RPMI8226 (cell line): ENCODE data around the gene DCAF4.
A peak's percentile ranks its signal among the peaks of the same experiment; 100 is the strongest.

Source experiments
- DNase-seq: peaks from one replicate; pipeline ENCODE4 v3.0.0-alpha.2; 2015

Gene DCAF4

DNA sequence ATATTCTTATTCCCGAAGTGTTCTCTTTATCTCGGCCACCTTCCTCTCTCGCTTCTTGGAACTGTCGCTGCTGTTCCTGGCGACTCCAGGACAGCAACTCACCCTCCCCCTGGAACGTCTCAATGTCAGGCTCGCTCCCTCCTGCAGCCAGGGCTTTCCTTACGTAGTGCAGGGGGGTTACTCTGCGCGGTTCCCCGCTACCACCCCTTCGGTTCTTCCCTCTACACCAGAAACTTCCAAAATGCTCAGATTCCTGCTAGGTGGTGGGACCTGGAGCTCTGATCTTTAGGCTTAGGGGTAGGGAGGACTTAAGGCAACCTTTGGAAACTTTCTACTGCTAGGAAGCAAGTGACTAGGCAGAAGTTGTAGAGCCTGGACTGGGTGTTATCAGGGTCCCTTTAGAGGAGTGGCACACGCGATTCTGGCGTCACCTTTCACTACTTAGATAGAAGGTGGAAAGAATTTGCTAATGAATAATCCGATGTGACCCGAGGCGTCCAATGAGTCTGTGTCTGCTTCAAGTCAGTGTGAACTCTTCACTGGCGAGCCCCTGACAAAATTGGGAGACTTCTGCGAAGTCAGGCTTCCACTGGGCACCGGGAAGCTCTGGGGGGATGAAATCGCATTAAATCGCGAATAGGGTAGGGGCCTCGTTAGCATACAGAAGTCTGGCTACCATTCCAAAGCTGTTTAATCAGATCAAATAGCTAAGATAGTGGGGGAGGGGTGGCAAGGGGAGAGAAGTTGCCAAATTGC, 31.5 kb upstream of the DCAF4 start:
- DNase-seq, result no peak

DNA sequence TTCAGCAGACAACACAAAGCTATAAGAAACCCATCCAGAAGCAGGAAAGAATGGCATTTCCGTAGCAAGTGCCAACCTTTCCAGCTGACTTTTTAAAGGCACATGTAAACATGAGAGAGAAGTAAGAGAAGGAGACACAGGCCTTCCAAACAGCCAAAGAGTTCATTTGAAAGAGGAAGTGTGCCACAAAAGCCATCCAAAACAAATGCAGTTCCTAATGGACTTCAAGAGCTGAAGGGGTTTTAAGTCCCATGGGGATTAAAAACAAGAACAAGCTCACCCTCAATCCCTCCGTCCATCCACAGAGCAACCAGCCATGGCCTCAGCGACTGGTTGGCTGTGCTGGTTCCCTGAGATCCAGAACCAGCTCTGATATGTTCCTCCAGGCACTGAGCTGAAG, 27.8 kb upstream of the DCAF4 start:
- no peak for DNase-seq

DNA sequence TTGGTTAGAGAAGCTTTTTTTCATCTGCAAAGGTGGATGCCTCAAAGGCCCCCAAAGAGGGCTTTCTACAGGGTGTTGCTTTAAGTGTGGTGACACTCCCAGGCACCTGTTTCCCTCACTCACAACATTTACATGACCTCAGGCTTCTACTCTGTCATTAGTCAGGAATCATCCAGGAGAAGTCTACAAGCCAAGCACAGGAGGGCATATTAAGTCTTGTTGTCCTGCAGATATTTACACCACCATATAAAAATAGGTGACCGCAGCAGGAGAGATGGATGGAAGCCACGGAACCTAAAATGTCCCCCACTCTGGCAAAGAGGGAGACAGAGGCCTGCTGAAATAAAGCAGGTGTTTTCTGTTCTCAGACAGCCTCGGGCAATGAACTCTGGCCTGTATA, 24.9 kb upstream of the DCAF4 start:
- DNase-seq, result no peak

DNA sequence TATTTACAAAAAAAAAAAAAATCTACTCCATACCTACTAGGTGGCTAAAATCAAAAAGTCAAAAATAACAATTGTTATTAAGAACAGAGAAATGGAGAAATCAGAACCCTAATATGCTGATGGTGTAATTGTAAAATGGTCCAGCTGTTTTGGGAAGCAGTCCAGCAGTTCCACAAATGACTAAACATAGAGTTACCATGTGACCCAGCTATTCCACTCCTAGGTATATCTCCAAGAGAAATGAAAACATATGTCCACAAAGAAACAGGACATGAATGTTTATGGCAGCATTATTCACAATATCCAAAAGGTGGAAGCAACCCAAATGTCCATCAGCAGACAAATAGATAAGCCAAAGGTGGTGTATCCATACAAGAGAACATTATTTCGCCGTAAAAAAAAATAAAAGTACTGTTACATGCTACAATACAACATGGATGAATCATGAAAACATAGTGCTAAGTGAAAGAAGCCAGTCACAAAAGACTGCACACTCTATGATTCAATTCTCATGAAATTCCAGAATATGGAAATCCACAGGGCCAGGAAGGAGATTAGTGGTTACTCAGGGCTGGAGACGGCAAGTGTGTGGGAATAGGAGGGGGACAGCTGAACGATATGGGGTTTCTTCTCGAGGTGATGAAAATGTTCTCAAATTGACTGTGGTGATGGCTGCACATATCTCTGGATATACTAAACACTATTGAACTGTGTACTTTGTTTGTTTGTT, 23.3 kb upstream of the DCAF4 start:
- no peak for DNase-seq

DNA sequence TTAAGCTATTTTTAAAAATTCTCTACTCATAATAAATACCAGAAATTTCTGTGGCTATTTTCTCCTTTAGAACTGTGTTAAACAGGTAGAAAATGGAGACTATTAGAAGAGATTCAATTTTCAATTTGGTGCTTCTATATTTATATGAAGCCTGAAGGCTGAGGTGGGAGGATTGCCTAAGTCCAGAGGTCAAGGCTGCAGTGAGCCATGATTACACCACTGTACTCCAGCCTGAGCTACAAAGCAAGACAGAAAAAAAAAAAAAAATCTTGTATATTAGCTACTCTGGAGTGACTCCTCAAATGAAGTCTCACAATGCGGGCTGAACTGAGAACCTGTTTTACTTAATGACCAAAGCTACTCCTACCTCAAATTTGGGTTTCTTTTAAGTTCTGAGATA, 22.5 kb upstream of the DCAF4 start:
- no peak for DNase-seq

DNA sequence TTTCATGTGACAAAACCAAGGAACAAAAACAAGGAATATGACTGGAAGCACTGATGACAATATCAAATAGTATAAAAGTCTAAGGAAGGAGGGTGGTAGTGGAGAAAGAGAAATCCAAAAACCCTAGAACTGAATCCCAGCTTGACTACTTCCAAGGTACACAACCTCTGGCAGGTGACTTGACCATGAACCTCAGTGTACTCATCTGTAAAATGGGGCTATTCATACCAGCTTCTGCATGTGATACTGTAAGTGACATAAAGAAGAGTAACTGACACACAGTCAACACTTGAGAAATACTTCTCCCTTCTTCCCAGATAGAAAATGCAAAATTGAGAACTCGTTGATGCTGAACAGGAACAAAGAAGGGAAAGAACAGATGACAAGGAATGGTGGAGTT, 22.0 kb upstream of the DCAF4 start:
- DNase-seq, result no peak

DNA sequence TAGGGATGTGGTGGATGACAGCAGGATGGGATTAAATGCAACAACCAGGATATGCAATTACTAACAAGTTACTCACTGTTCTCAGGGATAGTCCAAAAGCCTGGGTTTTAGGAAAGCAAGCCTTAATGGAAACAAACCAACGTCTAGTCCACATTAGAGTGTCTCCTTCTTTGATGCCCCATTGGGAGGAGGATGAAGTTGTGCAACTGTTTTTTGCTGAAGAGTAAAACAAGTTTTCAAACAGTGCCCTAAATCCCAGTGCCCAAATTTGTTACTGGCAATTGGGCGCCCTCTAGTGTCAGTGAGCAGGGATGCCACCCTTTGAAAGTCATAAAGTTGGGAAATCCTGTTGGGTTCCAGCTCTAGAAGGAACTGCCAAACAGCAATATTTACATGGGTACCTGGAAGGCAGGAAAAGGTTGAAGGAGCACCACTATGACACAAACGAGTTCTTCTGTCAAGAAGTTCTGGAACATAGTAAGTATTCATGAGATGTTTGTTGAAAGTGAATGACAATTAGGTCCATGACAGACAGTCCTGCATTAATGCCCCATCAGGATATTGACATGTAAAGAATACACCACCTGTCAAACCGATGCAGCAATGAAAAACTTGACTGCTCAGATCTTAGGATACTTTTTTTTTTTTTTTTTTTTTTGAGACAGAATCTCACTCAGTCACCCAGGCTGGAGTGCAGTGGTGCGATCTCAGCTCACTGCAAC, 21.3 kb upstream of the DCAF4 start:
- peak; percentile 55 for DNase-seq

DNA sequence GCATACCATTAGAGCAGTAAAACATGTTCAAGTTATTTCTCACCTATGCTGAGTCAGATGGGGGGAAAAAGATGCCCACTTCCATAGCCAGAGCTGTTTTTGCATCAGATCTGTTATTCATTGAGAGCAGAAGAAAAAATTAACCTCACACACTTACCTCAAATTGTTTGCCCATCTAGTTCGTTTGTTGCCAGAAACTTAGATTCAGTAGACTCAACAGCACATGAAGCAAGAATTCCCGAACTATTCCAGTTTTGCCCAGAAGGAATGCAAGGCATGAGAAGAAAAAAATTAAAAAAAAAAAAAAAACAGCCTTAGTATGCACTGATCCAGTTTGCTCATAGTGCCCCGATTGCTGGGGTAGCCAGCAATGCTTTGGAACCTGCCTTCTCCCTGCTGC, 19.9 kb upstream of the DCAF4 start:
- no peak for DNase-seq

DNA sequence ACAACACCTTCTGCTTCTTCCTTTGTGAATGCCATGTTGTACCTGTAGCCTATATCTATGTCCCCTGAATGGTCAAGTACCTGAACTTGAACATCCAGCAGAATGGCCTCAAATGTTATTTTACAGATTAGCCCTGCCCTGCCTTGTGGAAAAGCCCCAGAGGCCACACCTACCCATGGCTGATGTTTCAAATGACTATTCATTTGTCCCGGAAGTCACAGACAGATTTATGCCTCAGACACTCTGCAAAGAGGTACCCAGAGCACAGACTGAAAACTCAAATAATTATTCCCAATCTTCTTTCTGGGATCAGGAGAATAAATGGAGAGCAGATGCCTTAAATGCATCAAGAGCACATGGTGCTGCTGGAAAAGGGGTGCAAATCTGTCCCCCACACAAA, 19.4 kb upstream of the DCAF4 start:
- DNase-seq, result no peak

DNA sequence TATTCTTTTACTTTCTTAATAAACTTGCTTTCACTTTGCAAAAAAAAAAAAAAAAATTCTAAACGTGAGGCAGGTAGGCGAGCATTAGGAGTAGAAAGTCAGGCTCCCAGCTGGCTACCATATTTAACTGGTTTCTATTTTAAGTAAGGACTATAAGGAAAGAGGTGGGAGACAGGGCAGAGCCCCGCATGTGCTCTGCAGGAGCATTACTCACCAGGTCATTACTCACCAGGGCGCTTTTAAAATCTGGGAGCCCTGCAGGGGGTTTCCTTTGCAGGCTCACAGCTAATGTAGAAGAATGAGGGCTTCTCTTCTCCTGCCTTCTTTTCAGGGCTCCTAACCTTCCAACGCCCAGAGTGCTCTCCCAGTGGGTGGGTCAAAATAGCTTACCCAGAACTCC, 18.4 kb upstream of the DCAF4 start:
- no peak for DNase-seq

DNA sequence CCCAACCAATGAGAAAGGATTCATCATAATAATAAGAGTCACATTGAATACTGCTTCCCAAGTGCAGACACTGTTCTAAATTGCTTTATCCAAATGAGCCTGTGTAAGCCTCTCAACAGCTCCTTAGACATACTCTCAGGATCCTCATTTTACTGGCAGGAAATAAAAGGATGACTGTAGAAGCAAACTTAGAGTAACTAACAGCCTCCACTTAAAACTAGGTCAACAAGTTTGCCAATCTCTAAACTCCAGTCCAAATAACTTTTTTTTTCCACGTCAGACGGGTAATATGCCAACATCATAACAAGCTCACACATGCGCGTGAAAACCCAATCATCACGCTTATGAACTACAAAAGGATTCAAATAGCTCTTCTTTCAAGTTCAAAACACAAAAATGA, 17.1 kb upstream of the DCAF4 start:
- DNase-seq, result no peak

DNA sequence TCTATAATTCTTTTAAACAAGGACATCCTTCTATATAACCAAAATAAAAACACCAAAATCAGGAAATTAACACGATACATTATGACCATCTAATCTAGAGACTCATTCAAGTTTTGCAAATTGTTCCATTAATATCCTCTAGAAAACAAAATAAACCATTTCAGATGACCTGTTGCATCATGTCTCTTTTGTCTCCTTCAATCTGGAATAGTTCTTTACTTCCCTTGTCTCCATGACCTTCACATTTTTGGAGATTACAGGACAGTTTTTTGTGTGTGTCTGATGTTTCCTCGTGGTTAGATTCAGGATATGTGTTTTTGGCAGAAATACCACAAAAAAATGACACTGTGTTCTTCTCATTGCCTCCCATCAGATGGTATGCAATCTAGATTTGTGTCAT, 12.5 kb upstream of the DCAF4 start:
- DNase-seq, result no peak

DNA sequence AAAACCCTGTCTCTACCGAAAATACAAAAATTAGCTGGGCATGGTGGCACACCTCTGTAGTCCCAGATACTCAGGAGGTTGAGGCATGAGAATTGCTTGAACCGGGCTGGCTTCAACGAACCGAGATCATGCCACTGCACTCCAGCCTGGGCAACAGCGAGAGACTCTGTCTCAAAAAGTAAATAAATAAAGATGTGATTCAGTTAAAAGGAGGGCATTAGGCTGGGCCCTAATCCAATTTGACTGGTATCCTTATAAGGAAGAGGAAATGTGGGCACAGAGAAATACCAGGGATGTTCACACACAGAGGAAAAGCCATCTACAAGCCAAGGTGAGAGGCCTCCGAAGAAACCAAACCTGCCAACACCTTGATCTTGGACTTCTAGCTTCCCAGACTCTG, 10.1 kb upstream of the DCAF4 start:
- no peak for DNase-seq

DNA sequence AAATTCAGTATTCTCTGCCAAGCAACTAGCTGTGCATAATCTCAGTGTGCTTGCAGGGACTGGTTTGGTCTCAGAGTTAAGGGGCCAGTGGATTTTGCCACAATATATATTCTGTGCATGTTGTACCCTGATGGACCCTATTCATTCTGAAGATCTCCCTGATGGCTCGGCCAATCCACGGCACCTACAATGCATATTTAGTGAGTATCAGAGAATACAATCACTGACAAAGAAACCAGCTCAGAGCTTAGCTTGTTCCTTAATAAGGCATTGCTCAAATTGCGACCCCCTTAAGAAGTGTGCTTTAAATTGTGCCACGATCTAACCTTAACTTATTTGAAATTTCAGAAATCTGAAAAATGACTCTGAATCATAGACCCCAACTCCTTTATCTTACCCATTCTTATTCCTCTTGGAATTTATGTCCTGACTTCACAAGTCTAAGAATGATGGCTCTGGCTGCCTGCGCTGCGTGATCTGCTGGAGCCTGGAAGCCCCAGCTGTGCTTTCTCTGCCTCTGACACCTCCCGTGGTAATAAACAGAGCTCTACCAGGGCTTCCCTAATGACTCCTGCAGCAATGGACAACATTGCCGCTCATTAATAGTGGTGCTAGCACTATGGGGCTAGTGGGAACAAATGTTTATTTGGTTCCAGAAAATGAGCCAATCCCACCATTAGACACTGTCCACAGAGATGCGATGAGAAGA, 9.0 kb upstream of the DCAF4 start:
- no peak for DNase-seq

DNA sequence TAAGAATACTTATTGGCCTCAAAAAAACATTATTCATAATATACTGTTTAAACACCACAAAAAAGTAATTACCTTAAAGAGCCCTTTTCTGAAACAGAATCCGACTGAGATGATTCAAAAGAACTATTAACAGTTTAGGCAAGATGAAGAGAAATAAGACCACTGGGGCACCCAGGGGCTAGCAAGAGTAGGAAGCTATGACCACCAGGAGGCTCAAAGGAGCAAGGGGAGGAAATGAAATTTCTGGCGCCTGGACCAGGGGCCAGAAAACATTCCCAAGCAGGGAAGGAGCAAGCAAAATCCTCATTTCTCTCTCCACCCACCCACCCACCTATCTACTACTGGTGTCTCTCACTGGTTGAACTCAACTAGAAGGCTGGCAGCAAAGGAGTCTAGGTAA, 6.3 kb upstream of the DCAF4 start:
- no peak for DNase-seq

DNA sequence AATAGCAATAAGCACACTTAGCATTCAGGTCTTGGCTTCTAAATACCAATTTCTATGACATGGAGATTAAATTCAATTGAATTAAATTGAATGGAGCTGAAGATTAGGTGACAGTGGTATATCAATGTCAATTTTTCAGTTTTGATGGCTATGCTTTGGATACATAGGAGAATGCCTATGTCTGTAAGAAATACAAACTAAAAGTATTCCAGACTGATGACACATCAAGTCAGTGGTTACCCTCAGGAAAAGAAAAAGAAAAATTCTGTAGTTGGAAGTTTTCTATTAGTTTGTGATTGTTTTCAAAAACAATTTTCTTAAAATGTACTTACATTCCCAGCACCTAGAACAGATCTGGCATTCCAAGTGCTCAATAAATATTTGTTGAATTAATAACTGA, 4.9 kb upstream of the DCAF4 start:
- no peak for DNase-seq

DNA sequence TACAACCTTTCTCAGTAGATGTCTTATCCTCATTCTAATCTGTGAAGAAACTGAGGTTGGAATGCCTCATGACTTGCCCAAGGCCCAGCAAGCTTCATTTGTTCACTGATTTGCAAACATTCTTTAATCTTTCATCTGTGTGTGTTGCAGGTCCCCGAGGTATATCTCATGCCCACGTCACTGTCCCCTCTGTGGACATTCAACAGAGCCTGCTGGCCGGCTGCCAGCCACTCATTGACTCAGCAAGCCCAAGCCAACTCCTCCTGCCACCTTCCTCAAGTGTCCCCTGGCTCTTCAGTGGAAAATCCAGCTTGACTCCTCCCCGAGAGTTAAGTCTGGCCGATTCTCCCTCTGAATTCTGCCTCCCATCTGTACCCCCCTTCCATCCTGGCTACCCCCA, 1.9 kb upstream of the DCAF4 start:
- no peak for DNase-seq

DNA sequence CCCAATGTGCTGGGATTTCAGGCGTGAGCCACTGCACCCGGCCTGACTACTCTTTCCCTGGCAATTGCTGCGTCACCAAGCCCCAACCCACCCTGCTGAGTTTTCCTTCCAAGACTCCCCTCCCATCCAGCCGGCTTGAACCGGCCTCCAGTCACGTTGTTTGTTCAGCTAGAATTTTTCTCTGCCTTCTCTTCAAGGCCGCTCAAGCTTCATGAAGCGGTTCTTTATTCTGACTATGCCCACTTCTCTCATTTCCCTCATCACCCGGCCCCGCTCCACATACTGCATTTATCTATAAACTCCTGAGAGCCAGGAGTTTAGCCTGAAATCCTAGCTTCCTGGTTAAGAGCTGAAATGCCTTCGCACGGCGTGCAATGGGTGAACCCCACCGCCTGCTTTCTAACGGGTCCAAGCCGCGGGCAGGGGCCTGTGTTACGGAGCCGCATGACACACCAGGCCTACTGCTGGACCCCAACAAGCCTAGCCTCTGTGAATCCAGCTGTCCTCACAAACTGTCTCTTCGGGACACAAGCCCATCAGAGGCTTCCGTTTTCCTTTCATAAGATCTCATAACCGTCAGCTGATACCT, 999 bp upstream of the DCAF4 start:
- no peak for DNase-seq

DNA sequence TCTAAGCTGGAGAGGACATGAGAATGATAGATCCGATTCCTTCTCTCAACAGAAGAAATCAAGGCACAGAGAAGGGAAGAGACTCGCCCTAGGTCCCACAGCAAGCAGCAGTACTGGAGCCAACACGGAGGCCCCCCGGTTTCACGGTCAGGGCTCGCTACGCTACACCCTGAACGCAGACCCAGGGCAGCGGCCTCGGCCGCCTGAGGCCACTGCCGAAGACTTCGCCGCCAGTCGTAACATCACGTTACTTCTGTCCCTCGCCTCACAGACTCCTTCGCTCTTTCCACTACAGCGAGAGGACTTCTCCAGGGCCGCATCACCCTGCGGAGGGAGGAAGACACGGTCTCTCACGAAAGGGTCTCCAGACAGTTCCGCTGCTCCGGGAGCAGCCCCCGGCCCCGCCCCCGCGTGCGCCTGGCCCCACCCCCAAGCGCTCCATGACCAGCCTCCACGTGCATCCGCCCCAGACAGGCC, 411 bp upstream of the DCAF4 start:
- no peak for DNase-seq

DNA sequence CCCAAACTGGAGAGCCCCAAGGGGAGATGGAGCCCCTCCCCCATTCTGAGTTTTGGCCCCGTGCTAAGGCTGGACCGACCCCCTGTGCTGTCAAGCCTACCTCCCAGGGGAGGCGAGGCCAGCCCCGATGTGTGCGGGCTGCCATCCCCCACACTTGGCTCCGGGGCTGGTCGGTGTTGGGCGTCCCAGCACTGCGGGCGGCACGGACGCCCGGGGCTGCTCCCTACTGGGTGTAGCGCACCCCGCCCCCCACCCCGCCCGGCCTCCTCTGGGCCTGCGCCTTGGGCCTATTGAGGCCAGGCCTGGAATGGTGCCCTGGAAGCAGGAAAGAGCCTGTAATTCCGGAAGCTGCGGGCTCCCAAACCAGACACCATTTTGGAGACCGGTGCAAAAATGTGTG, 2.6 kb downstream of the DCAF4 start:
- DNase-seq, result no peak

DNA sequence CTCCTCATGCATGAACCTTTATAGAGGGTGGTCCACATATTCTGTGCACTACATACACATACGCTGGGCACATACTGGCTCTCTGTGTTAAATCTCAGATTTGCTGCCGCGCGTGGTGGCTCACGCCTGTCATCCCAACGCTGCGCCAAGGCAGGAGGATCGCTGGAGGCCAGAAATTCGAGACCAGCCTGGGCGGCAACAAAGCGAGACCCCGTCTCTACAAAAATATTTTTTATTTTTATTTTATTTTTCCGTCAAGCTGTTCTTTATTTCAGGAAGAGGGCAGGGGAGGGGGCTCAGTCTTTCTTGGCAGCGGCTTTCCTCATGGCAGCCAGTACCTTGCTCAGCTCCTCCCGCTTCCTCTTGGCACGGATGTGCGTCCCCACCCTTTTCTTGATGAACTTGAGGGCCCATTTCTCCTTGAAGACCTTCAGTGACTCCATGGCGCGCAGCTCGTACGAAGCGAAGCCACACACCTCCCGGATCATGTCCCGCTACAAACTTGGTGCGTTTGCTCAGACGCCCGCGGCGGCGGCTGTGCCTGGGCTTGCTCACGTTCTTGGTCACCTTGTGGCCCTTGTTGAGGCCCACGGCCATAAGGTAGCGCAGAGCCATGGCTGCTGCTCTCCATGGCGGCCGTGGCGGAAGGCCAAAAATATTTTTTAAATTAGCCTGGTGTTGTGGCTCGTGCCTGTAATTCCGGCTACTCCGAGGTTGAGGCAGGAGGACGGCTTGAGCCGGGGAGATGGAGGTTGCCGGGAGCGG, 3.2 kb downstream of the DCAF4 start:
- no peak for DNase-seq

DNA sequence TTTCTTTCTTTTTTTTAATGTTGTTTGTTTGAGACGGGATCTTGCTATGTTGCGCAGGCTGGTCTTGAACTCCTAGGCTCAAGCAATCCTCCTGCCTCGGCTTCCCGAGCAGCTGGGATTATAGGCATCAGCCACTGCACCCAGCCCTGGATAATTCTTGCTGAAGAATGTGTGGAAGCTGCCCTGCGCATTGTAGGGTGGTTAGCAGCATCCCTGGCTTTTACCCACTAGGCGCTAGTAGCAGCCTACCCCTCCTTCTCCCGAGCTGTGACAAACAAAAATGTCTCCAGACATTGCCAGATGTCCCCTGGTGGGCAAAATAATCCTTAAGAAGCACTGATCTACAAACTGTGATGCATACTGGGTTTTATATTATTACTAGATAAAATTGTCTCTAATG, 6.6 kb downstream of the DCAF4 start:
- no peak for DNase-seq
